OCI-LY3 (cell line): Measurements from ENCODE around the gene CPSF7.

Experiments used
- H2AFZ ChIP-seq: fragments of 200-600, 300-600 bp; shearing (Covaris generic); 2 replicates; pipeline ENCODE4 v1.6.0; 2014; ENCODE audit warnings: antibody characterized with exemption, low read depth, low read length
- H3K27ac ChIP-seq: fragments of 200-600, 300-600 bp; sonication (generic); 2 replicates; pipeline ENCODE4 v1.5.1; 2014; ENCODE audit warnings: mild to moderate bottlenecking, low read length, moderate library complexity, mixed read lengths
- H3K27me3 ChIP-seq: fragments of 200-600, 300-600 bp; sonication (generic); 2 replicates; pipeline ENCODE4 v1.6.1; 2014; ENCODE audit warnings: low read depth, low read length, mixed read lengths
- H3K36me3 ChIP-seq: fragments of 200-600, 300-600 bp; sonication (generic); replicated peaks from 2 replicates; pipeline ENCODE3; 2014; ENCODE audit warnings: low read depth, low read length, mixed read lengths
- H3K4me1 ChIP-seq: fragments of 300-600, 200-600 bp; sonication (generic); 2 replicates; pipeline ENCODE4 v1.6.1; 2014; ENCODE audit warnings: low read length, mixed read lengths
- H3K4me2 ChIP-seq: fragments of 200-600, 300-600 bp; sonication (generic); 2 replicates; pipeline ENCODE4 v1.6.1; 2014; ENCODE audit warnings: low read length, mixed read lengths
- H3K4me3 ChIP-seq: fragments of 300-600, 200-600 bp; sonication (generic); 2 replicates; pipeline ENCODE4 v1.5.1; 2014; ENCODE audit warnings: antibody characterized with exemption, mild to moderate bottlenecking, low read length, moderate library complexity
- H3K79me2 ChIP-seq: fragments of 300-600, 200-600 bp; shearing (Covaris generic); 2 replicates; pipeline ENCODE4 v1.6.1; 2014; ENCODE audit warnings: mild to moderate bottlenecking, low read length, mixed read lengths
- H3K9ac ChIP-seq: fragments of 300-600, 200-600 bp; shearing (Covaris generic); 2 replicates; pipeline ENCODE4 v1.6.0; 2014; ENCODE audit warnings: mild to moderate bottlenecking, low read length, moderate library complexity
- H3K9me3 ChIP-seq: fragments of 200-600, 300-600 bp; shearing (Covaris generic); 2 replicates; pipeline ENCODE4 v1.6.1; 2014; ENCODE audit warnings: low read length, mixed read lengths; ENCODE audit not compliant: insufficient read depth
- H4K20me1 ChIP-seq: fragments of 200-600, 300-600 bp; sonication (generic); 2 replicates; pipeline ENCODE4 v1.6.1; 2016; ENCODE audit warnings: low read length, mixed read lengths; ENCODE audit not compliant: insufficient read depth
- CTCF ChIP-seq: fragments of 200-600, 300-600 bp; sonication (generic); IDR thresholded peaks from 2 replicates; pipeline ENCODE4 v1.5.1; 2014; ENCODE audit warnings: antibody characterized with exemption, low read length, low read depth
- EZH2phosphoT487 ChIP-seq: fragments of 200-600 bp; shearing (Covaris generic); IDR thresholded peaks from 2 replicates; pipeline ENCODE4 v1.6.1; 2018; ENCODE audit warnings: antibody characterized with exemption, mixed run types, low read depth

The CPSF7 gene

DNA sequence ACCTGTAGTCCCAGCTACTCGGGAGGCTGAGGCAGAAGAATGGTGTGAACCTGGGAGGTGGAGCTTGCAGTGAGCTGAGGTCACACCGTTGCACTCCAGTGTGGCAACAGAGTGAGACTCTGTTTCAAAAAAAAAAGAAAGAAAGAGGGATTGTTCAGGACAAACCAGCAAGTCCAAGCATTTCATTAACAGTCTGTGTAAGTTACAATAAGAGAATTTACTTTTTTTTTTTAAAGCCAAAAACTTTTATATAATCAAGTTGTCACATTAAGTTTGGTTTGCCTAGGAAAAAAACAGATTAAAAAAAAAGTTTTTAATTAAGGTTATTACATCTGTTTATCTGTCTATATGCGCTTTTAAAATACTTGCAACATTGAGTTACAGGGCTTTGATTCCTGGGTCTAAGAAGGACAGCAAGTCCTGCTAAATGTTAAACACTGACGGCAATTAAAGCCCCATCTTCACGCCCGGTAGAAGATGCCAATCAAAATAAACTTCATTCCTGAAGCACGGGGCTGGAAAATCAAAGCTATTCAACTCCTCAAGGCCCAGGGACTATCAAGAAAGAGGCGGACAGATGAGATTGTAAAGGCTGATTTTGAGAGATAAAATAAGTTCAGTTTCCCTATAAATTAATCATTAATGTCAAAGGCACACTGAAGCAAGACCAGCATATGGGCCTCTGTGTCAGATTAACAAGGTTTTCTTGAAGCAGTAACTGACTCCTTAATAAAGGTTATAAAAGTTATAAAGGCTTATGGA, 56.9 kb downstream of the CPSF7 start:
- Histone ChIP-seq H3K27me3 (no peaks in the 10 kb centered on the region), H3K4me2 (no peak overlapping the region), H3K79me2 (no peaks in the 10 kb centered on the region), H4K20me1 (no peaks in the 10 kb centered on the region), H3K9me3 (peaks cover 6% of the 10 kb centered on the region; the same call in 1 of the 2 replicates), H3K27ac (no peak overlapping the region), H3K4me3 (no peak overlapping the region), H3K9ac (no peak overlapping the region), H2AFZ (no peak overlapping the region), H3K36me3 (peaks cover 66% of the 10 kb centered on the region), H3K4me1 (no peaks in the 10 kb centered on the region)
- TF ChIP-seq EZH2phosphoT487 = no peak
- TF ChIP-seq CTCF = no peak

GRCh38 chr11:61370349-61371005, 59.3 kb downstream of the CPSF7 start:
- Histone ChIP-seq H3K4me2 (no peak overlapping the region), H3K27me3 (no peaks in the 10 kb centered on the region), H4K20me1 (no peaks in the 10 kb centered on the region), H3K9ac (no peak overlapping the region), H3K4me1 (no peaks in the 10 kb centered on the region), H3K4me3 (no peak overlapping the region), H3K9me3 (peaks cover 6% of the 10 kb centered on the region; the same call in 1 of the 2 replicates), H3K36me3 (peaks cover 78% of the 10 kb centered on the region), H3K79me2 (0 out of 2 replicates have a peak, but pooled peaks cover 3% of the 10 kb centered on the region), H3K27ac (no peak overlapping the region), H2AFZ (no peak overlapping the region)
- TF ChIP-seq EZH2phosphoT487 (no peak), CTCF (no peak)

- Histone ChIP-seq H3K4me3 (no peak overlapping the region), H3K9ac (no peak overlapping the region), H3K27me3 (no peaks in the 10 kb centered on the region), H3K4me2 (no peak overlapping the region), H3K4me1 (no peaks in the 10 kb centered on the region), H2AFZ (no peak overlapping the region), H3K36me3 (peaks cover 73% of the 10 kb centered on the region), H4K20me1 (no peaks in the 10 kb centered on the region), H3K79me2 (0 out of 2 replicates have a peak, but pooled peaks cover 3% of the 10 kb centered on the region), H3K9me3 (peaks cover 6% of the 10 kb centered on the region; the same call in 1 of the 2 replicates), H3K27ac (no peak overlapping the region)
- TF ChIP-seq EZH2phosphoT487 (no peak), CTCF (no peak)
Measured at GRCh38 chr11:61369372-61370348, 60.1 kb downstream of the CPSF7 start.
